ENCODE measurements around the gene CCP110.

The CCP110 gene

GRCh38 chr16:19481769-19482168 is 42.0 kb upstream of the CCP110 start:
- H3K4me3 ChIP-seq (replicated peaks; ENCODE audit: low read depth, low read length) = no peak overlapping the region
- H3K36me3 ChIP-seq (ENCODE audit: control insufficient read depth, insufficient read depth, low read length) = no peaks in the 10 kb centered on the region
- H3K27me3 ChIP-seq (replicated peaks; ENCODE audit: control insufficient read depth, insufficient read depth, low read length) = no peaks in the 10 kb centered on the region
- no peak for TF ChIP-seq CTCF (IDR thresholded peaks at IDR 0.05; ENCODE audit: insufficient read depth, low read length, poor library complexity, severe bottlenecking)
- DNase-seq (ENCODE audit: extremely low read depth, insufficient read length) = no peak

- no peaks in the 10 kb centered on the region for H3K27me3 ChIP-seq (replicated peaks; ENCODE audit: control insufficient read depth, insufficient read depth, low read length)
Observed at GRCh38 chr16:19482291-19482690, 41.5 kb upstream of the CCP110 start.

GRCh38 chr16:19484096-19484495 is 39.6 kb upstream of the CCP110 start:
- H3K36me3 ChIP-seq (ENCODE audit: control insufficient read depth, insufficient read depth, low read length) = no peaks in the 10 kb centered on the region
- H3K4me3 ChIP-seq (replicated peaks; ENCODE audit: low read depth, low read length) = no peak overlapping the region
- no peak for DNase-seq (ENCODE audit: extremely low read depth, insufficient read length)
- no peaks in the 10 kb centered on the region for H3K27me3 ChIP-seq (replicated peaks; ENCODE audit: control insufficient read depth, insufficient read depth, low read length)
- no peak for TF ChIP-seq CTCF (IDR thresholded peaks at IDR 0.05; ENCODE audit: insufficient read depth, low read length, poor library complexity, severe bottlenecking)

More at GRCh38 chr16:19482291-19482690, 41.5 kb upstream of the CCP110 start:
- Histone ChIP-seq H3K36me3 (ENCODE audit: control insufficient read depth, insufficient read depth, low read length) (no peaks in the 10 kb centered on the region), H3K4me3 (replicated peaks; ENCODE audit: low read depth, low read length) (no peak overlapping the region)
- no peak for DNase-seq (ENCODE audit: extremely low read depth, insufficient read length)
- TF ChIP-seq CTCF (IDR thresholded peaks at IDR 0.05; ENCODE audit: insufficient read depth, low read length, poor library complexity, severe bottlenecking) = no peak

- DNase-seq (ENCODE audit: extremely low read depth, insufficient read length) = no peak
- H3K27me3 ChIP-seq (replicated peaks; ENCODE audit: control insufficient read depth, insufficient read depth, low read length) = no peaks in the 10 kb centered on the region
- H3K4me3 ChIP-seq (replicated peaks; ENCODE audit: low read depth, low read length) = no peak overlapping the region
- no peak for TF ChIP-seq CTCF (IDR thresholded peaks at IDR 0.05; ENCODE audit: insufficient read depth, low read length, poor library complexity, severe bottlenecking)
- H3K36me3 ChIP-seq (ENCODE audit: control insufficient read depth, insufficient read depth, low read length) = no peaks in the 10 kb centered on the region
Observed at GRCh38 chr16:19485611-19486010, 38.1 kb upstream of the CCP110 start.

- H3K4me3 ChIP-seq (replicated peaks; ENCODE audit: low read depth, low read length) = no peak overlapping the region
- DNase-seq (ENCODE audit: extremely low read depth, insufficient read length) = no peak
- no peaks in the 10 kb centered on the region for H3K36me3 ChIP-seq (ENCODE audit: control insufficient read depth, insufficient read depth, low read length)
- H3K27me3 ChIP-seq (replicated peaks; ENCODE audit: control insufficient read depth, insufficient read depth, low read length) = no peaks in the 10 kb centered on the region
- no peak for TF ChIP-seq CTCF (IDR thresholded peaks at IDR 0.05; ENCODE audit: insufficient read depth, low read length, poor library complexity, severe bottlenecking)
Observed at GRCh38 chr16:19486051-19486450, 37.7 kb upstream of the CCP110 start.

- no peak overlapping the region for H3K4me3 ChIP-seq (replicated peaks; ENCODE audit: low read depth, low read length)
- DNase-seq (ENCODE audit: extremely low read depth, insufficient read length) = no peak
- no peaks in the 10 kb centered on the region for H3K27me3 ChIP-seq (replicated peaks; ENCODE audit: control insufficient read depth, insufficient read depth, low read length)
- H3K36me3 ChIP-seq (ENCODE audit: control insufficient read depth, insufficient read depth, low read length) = no peaks in the 10 kb centered on the region
- TF ChIP-seq CTCF (IDR thresholded peaks at IDR 0.05; ENCODE audit: insufficient read depth, low read length, poor library complexity, severe bottlenecking) = peak; percentile 3
Observed at GRCh38 chr16:19486750-19487325, 36.9 kb upstream of the CCP110 start.
